ENCODE data around the gene DOK1.
A peak's percentile ranks its signal among the peaks of the same experiment; 100 is the strongest.

DOK1 gene

GRCh38 chr2:74548285-74548899 lies 6.1 kb upstream of the DOK1 start:
- peaks cover 8% of the 10 kb centered on the region for H3K4me1 ChIP-seq (ENCODE audit: insufficient read depth, low read length)
- H3K9me3 ChIP-seq (ENCODE audit: low read length): peaks cover 3% of the 10 kb centered on the region
- no peaks in the 10 kb centered on the region for H3K27me3 ChIP-seq (ENCODE audit: insufficient read depth, low read length)
- H2AFZ ChIP-seq (ENCODE audit: low read depth, low read length): no peak overlapping the region
- peaks cover 25% of the 10 kb centered on the region for H3K36me3 ChIP-seq (ENCODE audit: insufficient read depth, low read length)
- no peak overlapping the region for H3K4me3 ChIP-seq (ENCODE audit: low read length)

GRCh38 chr2:74548900-74549826 lies 5.4 kb upstream of the DOK1 start:
- no peak overlapping the region for H2AFZ ChIP-seq (ENCODE audit: low read depth, low read length)
- no peaks in the 10 kb centered on the region for H3K27me3 ChIP-seq (ENCODE audit: insufficient read depth, low read length)
- H3K36me3 ChIP-seq (ENCODE audit: insufficient read depth, low read length): peaks cover 25% of the 10 kb centered on the region
- H3K9me3 ChIP-seq (ENCODE audit: low read length): peaks cover 3% of the 10 kb centered on the region
- peaks cover 8% of the 10 kb centered on the region for H3K4me1 ChIP-seq (ENCODE audit: insufficient read depth, low read length)
- H3K4me3 ChIP-seq (ENCODE audit: low read length): no peak overlapping the region

- H3K27me3 ChIP-seq (ENCODE audit: insufficient read depth, low read length): no peaks in the 10 kb centered on the region
Measured at GRCh38 chr2:74550231-74550630, 4.3 kb upstream of the DOK1 start.

GRCh38 chr2:74551530-74551929 lies 3.0 kb upstream of the DOK1 start:
- Histone ChIP-seq H3K4me1 (ENCODE audit: insufficient read depth, low read length) (peaks cover 13% of the 10 kb centered on the region), H3K4me3 (ENCODE audit: low read length) (no peak overlapping the region), H3K27me3 (ENCODE audit: insufficient read depth, low read length) (no peaks in the 10 kb centered on the region), H3K9me3 (ENCODE audit: low read length) (peaks cover 3% of the 10 kb centered on the region), H2AFZ (ENCODE audit: low read depth, low read length) (no peak overlapping the region), H3K36me3 (ENCODE audit: insufficient read depth, low read length) (peaks cover 28% of the 10 kb centered on the region)

More at GRCh38 chr2:74550231-74550630, 4.3 kb upstream of the DOK1 start:
- H3K9me3 ChIP-seq (ENCODE audit: low read length): peaks cover 3% of the 10 kb centered on the region
- peaks cover 25% of the 10 kb centered on the region for H3K36me3 ChIP-seq (ENCODE audit: insufficient read depth, low read length)
- peaks cover 9% of the 10 kb centered on the region for H3K4me1 ChIP-seq (ENCODE audit: insufficient read depth, low read length)
- no peak overlapping the region for H2AFZ ChIP-seq (ENCODE audit: low read depth, low read length)
- no peak overlapping the region for H3K4me3 ChIP-seq (ENCODE audit: low read length)

GRCh38 chr2:74551942-74552913 lies 2.3 kb upstream of the DOK1 start:
- H3K27me3 ChIP-seq (ENCODE audit: insufficient read depth, low read length): no peaks in the 10 kb centered on the region
- peaks cover 13% of the 10 kb centered on the region for H3K4me1 ChIP-seq (ENCODE audit: insufficient read depth, low read length)
- peaks cover 3% of the 10 kb centered on the region for H3K9me3 ChIP-seq (ENCODE audit: low read length)
- peaks cover 29% of the 10 kb centered on the region for H3K36me3 ChIP-seq (ENCODE audit: insufficient read depth, low read length)
- no peak overlapping the region for H2AFZ ChIP-seq (ENCODE audit: low read depth, low read length)
- peak overlapping the region; percentile 63 for H3K4me3 ChIP-seq (ENCODE audit: low read length)

- Histone ChIP-seq H3K36me3 (ENCODE audit: insufficient read depth, low read length) (peaks cover 28% of the 10 kb centered on the region), H2AFZ (ENCODE audit: low read depth, low read length) (peak overlapping the region; percentile 94), H3K4me1 (ENCODE audit: insufficient read depth, low read length) (peaks cover 13% of the 10 kb centered on the region), H3K9me3 (ENCODE audit: low read length) (peaks cover 3% of the 10 kb centered on the region), H3K4me3 (ENCODE audit: low read length) (peak overlapping the region; percentile 63), H3K27me3 (ENCODE audit: insufficient read depth, low read length) (no peaks in the 10 kb centered on the region)
Measured at GRCh38 chr2:74552914-74553811, 1.4 kb upstream of the DOK1 start.

GRCh38 chr2:74554820-74555531 lies 456 bp downstream of the DOK1 start:
- peaks cover 15% of the 10 kb centered on the region for H3K36me3 ChIP-seq (ENCODE audit: insufficient read depth, low read length)
- peaks cover 3% of the 10 kb centered on the region for H3K9me3 ChIP-seq (ENCODE audit: low read length)
- H2AFZ ChIP-seq (ENCODE audit: low read depth, low read length): peak overlapping the region; percentile 94
- peak overlapping the region; percentile 63 for H3K4me3 ChIP-seq (ENCODE audit: low read length)
- peaks cover 3% of the 10 kb centered on the region for H3K27me3 ChIP-seq (ENCODE audit: insufficient read depth, low read length)
- H3K4me1 ChIP-seq (ENCODE audit: insufficient read depth, low read length): peaks cover 13% of the 10 kb centered on the region

GRCh38 chr2:74555610-74556103 lies 1.1 kb downstream of the DOK1 start:
- Histone ChIP-seq H2AFZ (ENCODE audit: low read depth, low read length) (no peak overlapping the region), H3K9me3 (ENCODE audit: low read length) (no peaks in the 10 kb centered on the region), H3K4me1 (ENCODE audit: insufficient read depth, low read length) (peaks cover 13% of the 10 kb centered on the region), H3K36me3 (ENCODE audit: insufficient read depth, low read length) (peaks cover 8% of the 10 kb centered on the region), H3K27me3 (ENCODE audit: insufficient read depth, low read length) (peaks cover 9% of the 10 kb centered on the region), H3K4me3 (ENCODE audit: low read length) (peak overlapping the region; percentile 63)

- no peak overlapping the region for H2AFZ ChIP-seq (ENCODE audit: low read depth, low read length)
- H3K4me3 ChIP-seq (ENCODE audit: low read length): no peak overlapping the region
- peaks cover 13% of the 10 kb centered on the region for H3K4me1 ChIP-seq (ENCODE audit: insufficient read depth, low read length)
- H3K36me3 ChIP-seq (ENCODE audit: insufficient read depth, low read length): peaks cover 6% of the 10 kb centered on the region
- peaks cover 12% of the 10 kb centered on the region for H3K27me3 ChIP-seq (ENCODE audit: insufficient read depth, low read length)
- no peaks in the 10 kb centered on the region for H3K9me3 ChIP-seq (ENCODE audit: low read length)
Measured at GRCh38 chr2:74556159-74556558, 1.6 kb downstream of the DOK1 start.

GRCh38 chr2:74556831-74557370 lies 2.4 kb downstream of the DOK1 start:
- peaks cover 13% of the 10 kb centered on the region for H3K4me1 ChIP-seq (ENCODE audit: insufficient read depth, low read length)
- no peaks in the 10 kb centered on the region for H3K9me3 ChIP-seq (ENCODE audit: low read length)
- H3K4me3 ChIP-seq (ENCODE audit: low read length): no peak overlapping the region
- H3K27me3 ChIP-seq (ENCODE audit: insufficient read depth, low read length): peaks cover 18% of the 10 kb centered on the region
- no peak overlapping the region for H2AFZ ChIP-seq (ENCODE audit: low read depth, low read length)
- H3K36me3 ChIP-seq (ENCODE audit: insufficient read depth, low read length): peaks cover 4% of the 10 kb centered on the region
